Activated CD4-positive, alpha-beta T cell treated with anti-CD3 and anti-CD28 coated beads for 4 hours (primary cell): ENCODE measurements around the gene ATP9B.

Experiments used
- DNase-seq, 2 donors: peaks; one replicate each; pipeline ENCODE4 v3.0.0-alpha.2; 2020

ATP9B gene

DNA sequence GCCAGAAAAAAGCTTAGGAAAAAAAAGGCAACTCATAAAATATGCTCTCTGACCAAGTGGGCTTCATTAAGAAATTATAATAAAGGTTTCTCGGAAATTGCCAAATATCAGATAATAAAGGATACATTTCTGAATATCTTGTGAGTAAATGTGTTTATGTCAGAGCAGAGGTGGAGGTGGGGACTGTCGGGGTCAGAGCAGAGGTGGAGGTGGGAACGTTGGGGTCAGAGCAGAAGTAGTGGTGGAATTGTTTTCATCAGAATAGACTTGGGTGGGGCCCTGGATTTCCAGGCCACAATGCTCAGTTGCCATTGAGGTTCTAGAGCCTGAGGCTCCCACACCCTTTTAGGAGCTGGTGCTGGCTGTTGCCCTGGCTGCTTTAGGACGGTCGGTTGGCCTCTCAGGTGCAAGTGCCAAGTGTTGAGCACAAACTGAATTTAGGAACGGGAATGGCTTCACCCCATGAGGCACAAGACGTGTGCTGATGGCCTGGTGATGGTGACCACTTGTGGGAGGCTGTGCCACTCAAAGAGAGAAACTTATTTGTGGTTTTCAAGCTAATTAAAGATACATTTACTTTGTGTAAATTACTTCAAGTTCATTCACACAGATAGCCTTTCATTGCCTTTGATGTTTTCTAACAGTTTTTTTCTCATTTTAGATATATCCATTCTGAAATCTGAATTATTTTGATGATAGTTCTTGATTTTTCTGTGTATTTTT, 131.5 kb downstream of the ATP9B start:
- DNase-seq: peak; percentile 10 to 37

DNA sequence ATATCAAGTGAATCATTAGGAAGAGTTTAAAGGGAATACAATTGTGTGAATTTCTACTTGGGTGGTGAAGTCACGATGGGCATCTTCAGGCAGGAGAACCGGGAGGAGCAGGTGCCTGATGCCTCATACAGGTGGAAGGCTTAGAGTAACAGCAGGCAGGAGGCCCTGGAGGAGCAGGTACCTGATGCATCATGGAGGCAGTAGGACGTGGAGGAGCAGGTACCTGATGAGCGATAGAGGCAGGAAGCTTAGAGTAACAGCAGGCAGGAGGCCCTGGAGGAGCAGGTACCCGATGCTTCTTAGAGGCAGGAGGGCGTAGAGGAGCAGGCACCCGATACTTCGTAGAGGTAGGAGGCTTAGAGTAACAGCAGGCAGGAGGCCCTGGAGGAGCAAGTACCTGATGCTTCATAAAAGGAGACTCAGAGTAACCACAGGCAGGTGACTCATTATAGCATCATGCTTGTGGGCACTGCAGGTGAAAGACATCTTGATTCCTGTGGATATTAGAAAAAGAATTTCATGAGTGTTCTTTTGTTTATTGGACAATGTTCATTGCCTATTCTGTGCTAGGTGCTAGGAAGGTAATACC, 133.9 kb downstream of the ATP9B start:
- DNase-seq: peak; percentile 33 to 38

DNA sequence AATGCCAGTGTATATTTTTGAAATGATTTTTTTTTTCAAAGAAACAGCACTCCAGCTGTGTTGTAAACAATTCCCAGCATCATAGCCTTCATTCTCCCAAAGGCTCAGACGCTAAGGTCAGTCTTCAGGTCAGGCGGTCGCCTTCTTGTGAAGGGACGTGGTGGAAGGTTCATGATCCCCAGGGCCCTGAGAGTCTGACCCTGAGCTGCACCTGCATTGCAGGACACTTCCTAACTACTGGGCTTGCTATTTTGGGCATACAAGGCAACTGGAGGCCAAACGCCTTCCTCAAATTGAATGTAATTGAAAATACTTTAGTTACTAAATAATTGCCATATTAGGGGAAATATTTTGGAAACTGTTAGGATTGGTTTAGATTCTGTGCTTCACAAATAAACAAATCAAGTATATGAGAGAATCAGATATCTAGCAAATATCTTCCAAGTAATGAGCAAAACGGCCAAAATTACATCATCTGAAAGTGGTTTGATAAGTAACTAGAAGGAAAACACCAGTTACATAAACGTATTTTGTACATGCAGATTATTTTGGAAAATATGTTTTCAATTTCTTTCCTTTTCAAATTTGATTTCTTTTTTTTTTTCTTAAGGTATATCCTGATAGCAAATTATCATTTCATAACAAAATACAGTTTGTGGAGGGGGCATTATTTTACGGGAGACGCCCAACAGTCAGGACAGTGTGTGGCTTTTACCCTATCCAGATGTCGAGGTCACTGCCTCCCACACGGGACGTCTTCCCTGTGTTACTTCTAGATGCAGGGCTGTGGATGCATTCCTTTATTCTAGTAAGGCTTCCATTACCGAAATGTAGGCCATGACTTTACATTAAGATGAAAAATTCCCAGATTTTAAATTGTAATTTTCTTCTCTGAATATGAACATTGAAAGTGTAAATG, 136.0 kb downstream of the ATP9B start:
- DNase-seq: no peak

DNA sequence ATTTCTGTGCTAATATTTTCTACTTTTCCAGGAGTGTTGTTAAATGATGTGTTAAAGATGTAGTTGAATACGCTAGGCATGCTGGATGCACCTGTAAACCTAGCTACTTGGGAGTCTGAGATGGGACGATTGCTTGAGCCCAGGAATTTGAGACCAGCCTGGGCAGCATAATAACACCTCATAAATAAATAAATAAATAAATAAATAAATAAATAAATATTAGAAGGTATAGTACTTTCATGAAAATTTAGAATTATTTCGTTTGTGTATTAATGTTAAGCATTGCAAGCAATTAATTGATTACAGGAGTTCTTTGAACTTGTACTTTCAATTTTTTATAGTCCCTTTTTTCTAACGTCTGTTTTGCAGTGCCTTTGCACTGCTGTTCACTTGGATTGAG, 137.2 kb downstream of the ATP9B start:
- no peak for DNase-seq

DNA sequence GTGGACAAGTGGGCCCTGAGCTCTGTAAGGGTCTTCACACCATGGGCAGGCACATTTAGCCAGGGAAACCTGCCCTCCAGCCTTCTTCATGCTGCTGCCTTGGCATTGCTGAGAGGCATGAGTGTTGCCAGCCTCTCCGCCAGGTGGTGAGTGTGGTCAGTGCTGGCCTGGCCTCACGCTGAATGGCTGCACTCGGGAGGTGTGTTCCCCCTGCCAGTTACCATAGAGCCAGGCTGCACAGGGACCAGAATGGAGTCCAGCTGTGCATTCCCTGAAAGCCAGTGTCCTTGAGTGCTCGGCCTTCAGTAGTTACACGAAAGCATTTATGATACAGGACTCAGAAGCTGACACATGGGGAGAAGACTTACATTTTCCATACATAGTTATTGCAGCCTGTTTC, 139.7 kb downstream of the ATP9B start:
- DNase-seq: no peak

DNA sequence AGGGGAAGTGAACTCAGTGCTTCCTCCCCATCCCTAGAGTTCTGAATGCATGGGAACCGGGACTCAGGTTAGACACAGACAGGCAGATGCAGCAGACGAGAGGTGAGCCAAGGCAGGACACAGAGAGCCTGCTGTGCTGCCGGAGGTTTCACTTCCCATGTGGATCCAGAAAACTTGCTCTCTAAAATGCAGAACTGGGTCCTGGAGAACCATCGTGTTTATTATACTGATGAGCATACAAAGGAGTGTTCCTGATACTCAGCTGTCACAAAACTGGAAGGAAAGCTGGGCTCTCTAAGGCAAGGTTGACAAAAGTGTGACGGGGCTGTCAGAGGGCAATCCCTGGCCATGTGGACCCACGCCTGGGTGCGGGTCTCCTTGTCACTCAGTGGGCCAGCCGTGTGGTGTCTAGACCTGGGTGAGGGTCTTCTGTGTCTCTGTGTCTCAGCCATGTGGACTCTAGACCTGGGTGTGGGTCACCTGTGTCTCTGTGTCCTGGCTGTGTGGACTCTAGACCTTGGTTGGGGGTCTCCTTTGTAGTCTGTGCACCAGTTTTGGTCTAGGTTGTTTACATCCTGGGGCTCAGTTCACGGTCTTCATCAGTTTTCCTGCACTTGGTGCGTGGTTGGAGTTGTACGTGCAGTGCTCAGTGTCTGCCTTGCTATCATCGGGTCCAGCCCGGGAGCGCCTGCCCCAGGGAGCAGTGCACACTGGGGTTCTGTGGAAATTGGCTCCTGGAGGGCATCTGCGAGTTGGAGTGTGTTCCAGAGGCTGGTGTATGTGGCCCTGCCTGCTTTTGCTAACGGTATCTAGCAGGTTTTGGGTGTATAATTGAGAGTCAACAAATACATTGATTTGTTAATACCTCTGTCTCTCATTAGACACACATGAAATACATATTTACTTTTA, 141.1 kb downstream of the ATP9B start:
- DNase-seq: no peak

DNA sequence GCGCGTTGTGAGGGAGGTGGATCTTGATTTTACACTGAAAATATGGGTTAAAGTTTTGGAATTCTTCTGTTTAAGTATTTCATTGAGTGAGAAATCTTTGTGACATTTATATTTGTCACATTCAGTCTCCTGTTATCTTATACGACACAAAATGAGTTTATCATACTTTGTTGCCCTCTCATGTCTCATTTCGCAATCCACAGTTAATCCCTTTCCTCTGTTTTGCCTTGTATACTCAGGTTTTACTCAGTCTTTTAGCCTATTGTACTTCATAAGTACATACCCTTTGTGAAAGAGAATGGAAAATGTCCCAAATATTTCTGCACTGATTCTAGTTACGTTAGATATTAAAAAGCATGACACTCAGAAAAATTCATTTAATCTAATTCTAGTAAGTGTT, 142.7 kb downstream of the ATP9B start:
- DNase-seq: no peak

DNA sequence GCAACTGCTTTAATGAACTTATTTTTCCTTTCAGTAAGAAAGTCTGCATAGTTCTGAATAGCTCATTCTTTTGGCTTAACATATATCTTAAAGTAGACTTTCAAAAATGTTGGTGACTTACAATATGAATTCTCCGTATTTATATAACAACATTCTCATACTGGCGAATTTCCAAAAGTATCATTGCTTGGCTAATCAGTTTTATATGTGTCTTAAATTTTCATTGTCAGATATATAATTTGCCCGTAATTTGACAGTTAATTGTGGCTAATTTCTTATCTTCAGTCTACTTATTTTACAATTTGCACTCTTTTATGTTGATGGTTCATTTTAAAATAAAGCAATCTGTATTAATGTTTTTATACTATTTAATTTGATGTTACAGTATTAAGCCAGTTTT, 144.9 kb downstream of the ATP9B start:
- no peak for DNase-seq

DNA sequence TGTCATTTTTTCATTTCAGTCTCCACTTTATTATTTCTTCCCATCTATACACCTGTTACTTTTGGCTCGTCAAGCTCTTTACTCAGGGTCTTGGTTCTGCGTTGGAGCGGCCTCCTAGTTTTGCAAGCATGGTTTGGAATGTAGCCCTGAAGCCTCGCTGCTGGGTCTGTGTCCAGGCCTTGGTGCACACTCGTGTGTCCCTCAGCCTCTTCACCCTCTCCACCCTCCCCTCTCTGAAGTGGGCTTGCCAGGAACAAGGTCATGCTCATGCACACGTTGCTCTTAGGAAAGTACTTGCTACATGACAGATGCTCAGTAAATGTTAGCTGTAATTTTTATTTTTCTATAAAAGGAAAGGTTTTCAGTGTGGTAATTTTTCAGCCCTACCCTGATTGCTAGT, 147.0 kb downstream of the ATP9B start:
- no peak for DNase-seq

DNA sequence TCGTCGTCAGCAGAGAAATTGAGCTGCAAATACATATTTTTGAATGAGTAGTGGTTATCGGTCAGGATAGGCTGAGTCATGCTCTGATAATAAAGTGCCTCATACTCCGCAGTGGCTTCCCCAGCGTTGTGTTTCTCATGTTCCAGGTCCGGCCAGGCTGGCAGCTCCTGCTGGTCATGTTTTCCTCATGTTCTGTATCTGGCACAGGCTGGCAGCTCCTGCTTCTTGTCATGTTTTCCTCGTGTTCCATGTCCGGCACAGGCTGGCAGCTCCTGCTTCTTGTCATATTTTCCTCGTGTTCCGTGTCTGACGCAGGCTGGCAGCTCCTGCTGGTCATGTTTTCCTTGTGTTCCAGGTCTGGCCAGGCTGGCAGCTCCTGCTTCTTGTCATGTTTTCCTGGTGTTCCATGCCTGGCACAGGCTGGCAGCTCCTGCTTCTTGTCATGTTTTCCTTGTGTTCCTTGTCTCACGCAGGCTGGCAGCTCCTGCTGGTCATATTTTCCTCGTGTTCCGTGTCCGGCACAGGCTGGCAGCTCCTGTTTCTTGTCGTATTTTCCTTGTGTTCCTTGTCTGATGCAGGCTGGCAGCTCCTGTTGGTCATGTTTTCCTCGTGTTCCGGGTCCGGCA, 148.9 kb downstream of the ATP9B start:
- no peak for DNase-seq

DNA sequence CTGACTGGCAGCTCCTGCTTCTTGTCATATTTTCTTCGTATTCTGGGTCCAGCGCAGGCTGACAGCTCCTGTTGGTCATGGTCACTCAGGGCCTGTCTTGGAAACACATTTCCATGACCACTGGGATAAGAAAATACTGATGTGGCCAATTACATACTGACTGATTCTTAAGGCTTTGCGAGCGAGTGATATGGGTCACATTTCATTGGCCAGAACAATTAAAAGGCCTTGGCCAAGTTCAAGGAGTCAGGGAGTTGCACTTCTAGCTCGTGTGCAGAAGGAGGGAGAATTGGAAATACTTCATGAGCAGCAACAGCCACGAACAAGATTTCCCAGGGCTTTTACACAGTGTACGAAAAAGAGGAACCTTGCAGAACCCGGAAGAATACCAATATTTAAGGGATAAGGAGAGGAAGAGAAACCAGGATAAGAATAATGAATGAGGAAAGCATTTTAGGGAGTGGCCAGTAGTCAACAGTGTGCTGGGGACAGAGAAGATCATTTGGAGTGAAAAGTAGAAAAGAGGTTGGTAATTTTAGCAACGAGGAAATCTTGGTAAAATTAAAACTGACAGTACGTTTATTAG, 149.5 kb downstream of the ATP9B start:
- DNase-seq: no peak

DNA sequence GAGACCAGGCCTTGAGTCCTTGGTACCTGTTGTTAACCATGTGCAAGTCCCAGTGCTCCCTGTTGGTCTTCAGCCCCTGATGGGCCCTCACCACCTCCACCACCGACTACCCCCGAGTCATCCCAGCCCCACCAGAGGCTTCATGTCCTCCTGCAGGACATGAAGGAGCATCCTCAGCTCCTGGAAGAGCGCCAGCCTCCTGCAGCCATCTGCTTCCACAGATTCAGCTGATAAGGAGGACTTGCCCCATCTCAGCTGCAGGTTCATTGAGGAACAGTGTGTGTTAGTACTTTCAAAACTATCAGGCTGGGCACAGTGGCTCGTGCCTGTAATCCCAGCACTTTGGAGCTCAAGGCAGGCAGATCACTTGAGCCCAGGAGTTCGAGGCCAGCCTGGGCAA, 151.9 kb downstream of the ATP9B start:
- DNase-seq: no peak

DNA sequence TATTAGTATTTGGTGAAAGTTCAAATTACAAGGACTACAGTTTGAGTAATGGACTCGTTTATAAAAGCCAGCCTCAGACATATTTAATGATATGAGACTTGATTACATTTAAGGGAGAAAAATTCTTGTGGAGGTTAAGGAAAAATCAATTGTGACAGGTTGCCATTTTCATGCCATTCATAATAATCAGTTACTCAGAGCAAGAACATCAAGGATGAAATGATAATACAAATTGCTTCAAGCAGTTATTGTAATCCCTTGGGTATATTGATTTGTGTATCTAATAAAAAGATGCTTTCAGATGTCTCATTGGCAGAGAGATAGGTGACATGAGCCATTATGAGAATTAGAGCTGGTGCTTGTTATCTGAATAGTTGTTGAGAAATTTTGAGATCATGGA, 153.6 kb downstream of the ATP9B start:
- DNase-seq: no peak

DNA sequence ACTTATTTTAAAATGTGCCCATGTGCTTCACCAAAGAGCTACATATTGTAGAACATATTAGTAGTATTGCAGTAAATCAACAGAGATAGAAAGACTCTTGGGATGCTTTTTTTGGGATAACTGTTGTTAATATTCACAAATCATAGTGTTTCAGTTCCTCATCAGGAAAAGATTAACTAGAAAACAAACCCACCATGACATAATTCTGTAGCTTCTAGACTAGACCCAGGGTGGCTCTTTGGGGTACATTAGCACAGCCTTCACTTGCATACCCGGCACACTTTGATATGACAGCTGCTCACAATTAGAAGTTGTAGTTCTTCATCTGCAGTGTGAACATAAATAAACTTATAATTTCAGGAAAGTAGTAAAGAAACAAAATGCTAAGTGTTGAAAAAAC, 154.2 kb downstream of the ATP9B start:
- no peak for DNase-seq

DNA sequence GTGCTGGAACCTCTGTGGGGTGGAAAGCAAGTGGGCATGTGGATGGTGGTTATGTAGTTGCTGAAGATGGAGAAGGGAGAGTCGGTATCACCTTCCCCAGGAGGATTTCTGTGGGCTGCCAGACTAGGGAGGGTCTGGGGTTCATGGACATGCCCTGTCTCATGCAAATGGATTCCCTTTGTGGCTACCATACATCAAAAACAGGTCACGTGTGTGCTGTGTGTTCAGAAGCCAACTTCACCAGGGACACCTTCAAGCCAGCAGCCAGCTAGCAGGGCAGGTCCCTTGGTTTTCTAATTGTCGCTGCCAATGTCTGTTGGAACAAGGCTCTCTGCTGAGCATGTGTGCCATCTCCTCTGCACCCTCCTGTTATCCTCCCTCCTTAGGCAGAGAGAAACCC, 155.2 kb downstream of the ATP9B start:
- no peak for DNase-seq

DNA sequence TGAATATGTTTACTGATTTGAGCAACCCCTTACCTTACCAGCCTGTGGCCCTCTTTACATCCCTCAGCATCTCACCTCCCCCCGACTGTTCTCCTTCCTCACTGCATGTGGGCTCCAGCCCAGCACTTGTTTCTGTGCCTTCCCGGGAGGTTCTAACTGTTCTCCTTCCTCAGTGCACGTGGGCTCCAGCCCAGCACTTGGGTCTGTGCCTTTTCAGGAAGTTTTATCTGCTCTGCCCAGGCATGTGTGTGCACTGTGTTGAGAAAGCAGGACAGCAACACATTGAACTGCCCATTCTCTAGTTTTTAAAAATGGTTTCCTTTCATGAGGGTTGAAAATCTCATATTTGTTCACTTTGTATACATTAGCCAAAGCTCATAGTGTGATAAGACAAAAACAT, 158.4 kb downstream of the ATP9B start:
- DNase-seq: no peak

DNA sequence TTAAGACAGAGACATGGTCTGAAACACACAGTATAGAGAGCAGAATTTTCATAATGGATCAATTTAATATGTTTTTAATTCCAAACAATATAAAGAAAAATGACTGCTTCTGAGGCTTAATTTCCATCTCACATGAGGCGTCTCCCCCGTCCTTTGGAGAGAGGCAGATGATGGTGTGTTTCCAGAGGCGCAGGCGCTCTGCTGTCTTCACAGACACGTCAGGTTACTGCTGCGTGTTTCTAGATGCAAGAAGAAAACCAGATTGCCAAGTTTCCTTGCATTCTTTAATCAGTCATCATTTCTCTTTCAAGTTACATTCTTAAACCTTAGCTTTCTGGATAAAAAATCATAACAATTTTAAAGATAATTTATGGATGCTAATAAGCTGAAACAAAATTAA, 160.2 kb downstream of the ATP9B start:
- DNase-seq: no peak

DNA sequence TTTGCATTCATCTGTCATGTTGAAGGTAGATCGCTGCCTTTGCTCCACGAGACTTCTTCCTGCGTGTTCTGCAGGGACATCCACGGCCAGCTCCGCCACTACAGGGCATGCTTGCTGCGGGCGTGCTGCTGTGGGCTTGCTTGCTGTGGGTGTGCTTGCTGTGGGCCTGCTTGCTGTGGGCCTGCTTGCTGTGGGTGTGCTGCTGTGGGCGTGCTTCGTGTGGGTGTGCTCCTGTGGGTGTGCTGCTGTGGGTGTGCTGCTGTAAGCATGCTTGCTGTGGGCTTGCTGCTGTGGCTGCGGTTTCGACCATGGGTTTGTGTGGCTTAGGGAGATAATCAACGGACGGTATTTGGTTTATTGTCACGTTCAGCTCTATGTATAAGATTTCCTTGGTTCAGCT, 165.2 kb downstream of the ATP9B start:
- no peak for DNase-seq

DNA sequence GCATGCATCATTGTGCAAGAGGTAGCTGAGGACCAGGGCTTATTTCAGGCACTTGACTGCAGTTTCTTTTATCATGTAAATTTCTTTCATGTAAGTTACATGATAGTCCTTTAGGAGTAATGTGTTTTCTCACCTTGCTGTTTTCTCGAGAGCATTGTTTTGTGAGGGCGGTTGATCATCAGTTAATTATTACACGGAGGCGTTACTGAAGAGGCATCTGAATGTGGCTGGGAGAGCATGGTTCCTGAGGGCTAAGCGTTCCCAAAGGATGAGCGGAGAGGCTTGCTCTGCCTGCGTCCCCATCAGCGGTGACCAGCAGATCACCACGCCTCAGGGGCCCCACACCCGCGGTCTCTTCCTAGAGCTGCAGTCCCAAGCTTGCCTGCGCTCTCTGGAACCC, 170.4 kb downstream of the ATP9B start:
- DNase-seq: no peak

DNA sequence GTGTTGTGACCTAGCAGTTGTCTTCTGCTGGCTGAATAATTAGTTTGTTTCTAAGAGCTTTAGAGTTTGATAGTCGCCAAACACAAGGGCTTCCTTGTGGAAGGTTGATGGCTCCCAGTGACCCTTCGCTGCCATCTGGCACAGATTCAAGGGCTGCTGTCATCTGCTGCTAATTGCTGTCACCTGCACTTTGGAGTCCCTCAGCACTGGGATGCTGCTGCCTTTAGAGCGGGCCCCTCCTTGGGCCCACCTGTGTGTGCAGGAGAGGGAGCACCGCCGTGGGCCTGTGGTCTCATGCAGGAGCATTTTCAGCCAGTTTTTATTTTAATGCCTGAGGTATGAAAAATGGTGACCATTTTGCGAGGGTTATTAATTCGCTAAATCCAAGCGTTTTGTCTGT, 172.6 kb downstream of the ATP9B start:
- no peak for DNase-seq

DNA sequence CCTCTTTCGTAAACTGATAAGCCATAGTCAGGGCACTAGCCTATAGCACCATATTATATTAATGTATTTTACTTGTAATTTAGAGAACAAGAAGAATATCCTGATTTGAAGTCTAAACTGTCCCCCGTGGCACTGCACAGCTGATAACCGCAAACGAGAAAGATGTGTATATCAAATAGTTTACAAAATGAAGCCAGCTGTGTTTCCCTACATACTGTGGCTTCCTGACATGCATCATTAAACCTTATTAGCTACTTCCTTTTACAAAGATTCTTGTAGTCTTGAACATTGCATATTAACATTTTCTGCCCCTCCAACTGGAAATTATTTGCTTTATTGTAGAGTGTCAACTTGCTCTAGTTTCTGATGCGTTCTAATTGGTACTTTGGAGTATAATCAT, 173.1 kb downstream of the ATP9B start:
- no peak for DNase-seq

DNA sequence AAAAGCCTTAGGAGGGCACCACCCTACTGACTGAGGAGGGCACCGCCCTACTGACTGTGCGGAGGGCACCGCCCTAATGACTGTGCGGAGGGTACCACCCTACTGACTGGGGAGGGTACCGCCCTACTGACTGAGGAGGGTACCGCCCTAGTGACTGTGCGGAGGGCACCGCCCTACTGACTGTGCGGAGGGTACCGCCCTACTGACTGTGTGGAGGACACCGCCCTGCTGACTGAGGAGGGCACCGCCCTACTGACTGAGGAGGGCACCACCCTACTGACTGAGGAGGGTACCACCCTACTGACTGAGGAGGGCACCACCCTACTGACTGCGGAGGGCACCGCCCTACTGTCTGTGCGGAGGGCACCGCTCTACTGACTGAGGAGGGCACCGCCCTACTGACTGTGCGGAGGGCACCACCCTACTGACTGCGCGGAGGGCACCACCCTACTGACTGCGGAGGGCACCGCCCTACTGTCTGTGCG, 176.4 kb downstream of the ATP9B start:
- peak in 1 of 2 donors; percentile 12 for DNase-seq
